WI38 (cell line): ENCODE measurements around the gene NTPCR.
"Not testable (repeated sequence)": the region's sequence is repeated elsewhere in the genome, so short reads cannot be mapped to it uniquely, and the experiment has no call there.

ENCODE experiments used
- H3K4me3 ChIP-seq: 2 replicates; pipeline ENCODE4 v1.5.1; 2011; ENCODE audit warnings: low read depth, mild to moderate bottlenecking, control low read depth, low read length
- TF ChIP-seq, protein P1 (sequence below): IDR thresholded peaks from 2 replicates; pipeline ENCODE4 v1.5.1; 2012; ENCODE audit warnings: low read depth, mild to moderate bottlenecking, control low read depth, low read length

The NTPCR gene

DNA sequence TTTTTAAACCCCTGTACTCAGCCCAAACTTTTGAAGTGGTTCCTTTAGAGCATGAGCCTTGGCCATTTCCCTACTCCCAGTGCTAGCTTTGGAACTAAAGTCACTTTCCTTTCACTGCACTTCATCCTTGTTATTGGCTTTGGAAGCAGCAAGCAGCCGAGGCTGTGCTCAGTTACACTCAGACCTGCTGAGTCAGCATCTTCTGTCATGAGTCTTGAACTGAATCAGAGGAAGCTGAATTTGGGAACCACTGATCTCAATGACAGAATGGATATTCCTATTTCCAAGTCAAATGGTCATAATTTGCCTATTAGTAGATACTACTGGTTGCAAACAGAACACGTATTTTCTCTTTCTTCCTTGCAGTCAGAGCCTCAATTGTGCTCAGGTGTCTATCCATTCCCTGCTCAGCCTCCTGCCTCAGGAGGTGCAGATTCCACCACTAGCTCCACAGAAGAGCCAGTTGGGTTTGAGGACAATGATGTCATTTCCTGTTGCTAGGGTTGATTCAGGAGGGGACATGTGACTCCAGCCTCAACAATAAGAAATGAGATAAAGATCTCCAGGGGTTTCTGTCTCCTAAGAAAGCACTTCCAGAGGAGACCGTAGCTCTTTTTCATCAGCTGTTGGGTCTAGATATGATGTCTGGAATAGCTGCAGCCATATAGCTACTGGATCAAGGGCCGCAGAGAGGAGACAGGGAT is 44.9 kb upstream of the NTPCR start:
- TF ChIP-seq, protein P1, sequence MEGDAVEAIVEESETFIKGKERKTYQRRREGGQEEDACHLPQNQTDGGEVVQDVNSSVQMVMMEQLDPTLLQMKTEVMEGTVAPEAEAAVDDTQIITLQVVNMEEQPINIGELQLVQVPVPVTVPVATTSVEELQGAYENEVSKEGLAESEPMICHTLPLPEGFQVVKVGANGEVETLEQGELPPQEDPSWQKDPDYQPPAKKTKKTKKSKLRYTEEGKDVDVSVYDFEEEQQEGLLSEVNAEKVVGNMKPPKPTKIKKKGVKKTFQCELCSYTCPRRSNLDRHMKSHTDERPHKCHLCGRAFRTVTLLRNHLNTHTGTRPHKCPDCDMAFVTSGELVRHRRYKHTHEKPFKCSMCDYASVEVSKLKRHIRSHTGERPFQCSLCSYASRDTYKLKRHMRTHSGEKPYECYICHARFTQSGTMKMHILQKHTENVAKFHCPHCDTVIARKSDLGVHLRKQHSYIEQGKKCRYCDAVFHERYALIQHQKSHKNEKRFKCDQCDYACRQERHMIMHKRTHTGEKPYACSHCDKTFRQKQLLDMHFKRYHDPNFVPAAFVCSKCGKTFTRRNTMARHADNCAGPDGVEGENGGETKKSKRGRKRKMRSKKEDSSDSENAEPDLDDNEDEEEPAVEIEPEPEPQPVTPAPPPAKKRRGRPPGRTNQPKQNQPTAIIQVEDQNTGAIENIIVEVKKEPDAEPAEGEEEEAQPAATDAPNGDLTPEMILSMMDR = no peak
- H3K4me3 ChIP-seq = no peak overlapping the region

DNA sequence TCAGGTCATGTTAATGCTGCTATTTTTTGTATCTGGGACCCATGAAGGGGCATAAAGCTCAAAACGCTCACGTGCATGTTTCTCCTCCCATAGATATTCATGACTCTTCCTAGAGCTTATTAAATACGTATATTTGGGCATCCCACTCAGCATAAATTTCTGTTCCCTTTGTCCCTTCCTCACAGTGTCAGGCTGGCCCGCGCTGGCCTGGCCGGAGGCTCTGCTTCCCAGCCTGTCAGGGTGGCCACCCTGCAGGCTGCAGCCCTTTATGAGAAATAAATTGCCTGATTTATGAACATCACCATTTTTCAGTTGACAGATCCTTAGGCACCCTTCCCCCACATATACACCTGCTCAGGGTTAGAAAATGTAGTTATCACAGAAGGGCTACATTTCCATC is 44.0 kb upstream of the NTPCR start:
- TF ChIP-seq, protein P1 = no peak
- H3K4me3 ChIP-seq = no peak overlapping the region

DNA sequence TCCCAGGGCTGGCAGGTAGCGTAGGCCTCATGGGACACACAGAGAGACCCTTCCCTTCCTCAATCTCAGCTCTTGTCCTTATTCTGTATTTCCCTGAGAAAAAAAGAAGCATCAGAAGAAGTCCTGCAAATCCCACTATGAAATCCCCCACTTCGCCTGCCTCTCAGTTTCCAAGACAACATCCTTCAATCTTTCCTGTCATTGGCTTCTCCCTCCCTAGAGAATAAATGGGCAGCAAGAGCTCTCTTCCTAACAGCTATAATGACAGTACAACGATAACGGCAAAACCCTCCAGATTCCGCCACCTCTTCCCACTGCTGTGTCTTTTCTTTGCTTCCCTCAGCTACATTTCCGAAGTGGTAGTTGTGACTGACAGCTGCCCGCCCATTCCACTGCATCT is 41.6 kb upstream of the NTPCR start:
- TF ChIP-seq, protein P1 = no peak
- no peak overlapping the region for H3K4me3 ChIP-seq

DNA sequence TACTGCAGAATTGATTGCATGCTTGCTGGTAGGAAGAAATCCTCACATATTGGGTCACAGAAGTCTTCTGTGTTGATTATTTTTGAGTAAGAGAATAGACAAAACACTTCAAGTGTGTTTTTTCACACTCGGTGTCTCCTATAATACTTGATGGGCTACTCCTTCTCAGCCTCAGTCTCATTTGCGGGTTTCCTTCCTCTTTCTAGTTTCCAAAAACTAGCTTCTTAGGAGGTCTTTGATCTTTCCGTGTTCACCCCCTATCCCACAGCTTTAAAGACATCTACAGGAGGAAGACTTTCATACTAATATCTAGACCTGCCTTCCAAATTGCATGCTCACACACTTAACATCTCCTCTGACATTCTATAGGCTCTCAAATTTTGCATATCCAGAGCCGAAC is 40.7 kb upstream of the NTPCR start:
- no peak overlapping the region for H3K4me3 ChIP-seq
- TF ChIP-seq, protein P1 = no peak

DNA sequence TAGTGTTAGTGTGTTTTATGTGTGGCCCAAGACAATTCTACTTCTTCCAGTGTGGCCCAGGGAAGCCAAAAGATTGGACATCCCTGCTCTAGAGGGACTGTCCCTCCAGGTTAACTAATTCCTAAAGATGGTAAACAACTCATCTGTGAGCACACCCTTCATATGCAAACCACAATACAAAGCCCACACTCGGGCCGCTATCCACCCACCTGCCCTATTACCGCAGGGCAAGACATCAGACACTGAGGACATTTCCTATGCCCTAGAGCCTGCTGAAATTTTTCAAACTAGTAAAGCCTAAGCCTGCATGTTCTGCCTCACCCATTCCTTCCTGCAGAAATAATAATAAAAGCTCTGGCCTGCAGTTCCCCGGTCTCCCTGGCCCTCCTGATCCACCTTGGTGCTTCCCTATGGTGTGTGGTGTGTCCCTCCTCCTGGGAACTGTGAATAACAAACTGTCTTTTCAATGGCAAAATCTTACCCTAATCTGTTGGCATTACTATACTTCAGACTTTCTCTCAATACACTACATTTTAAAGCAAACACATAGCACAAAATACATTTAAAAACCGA is 39.3 kb upstream of the NTPCR start:
- TF ChIP-seq, protein P1 = no peak
- H3K4me3 ChIP-seq = no peak overlapping the region

DNA sequence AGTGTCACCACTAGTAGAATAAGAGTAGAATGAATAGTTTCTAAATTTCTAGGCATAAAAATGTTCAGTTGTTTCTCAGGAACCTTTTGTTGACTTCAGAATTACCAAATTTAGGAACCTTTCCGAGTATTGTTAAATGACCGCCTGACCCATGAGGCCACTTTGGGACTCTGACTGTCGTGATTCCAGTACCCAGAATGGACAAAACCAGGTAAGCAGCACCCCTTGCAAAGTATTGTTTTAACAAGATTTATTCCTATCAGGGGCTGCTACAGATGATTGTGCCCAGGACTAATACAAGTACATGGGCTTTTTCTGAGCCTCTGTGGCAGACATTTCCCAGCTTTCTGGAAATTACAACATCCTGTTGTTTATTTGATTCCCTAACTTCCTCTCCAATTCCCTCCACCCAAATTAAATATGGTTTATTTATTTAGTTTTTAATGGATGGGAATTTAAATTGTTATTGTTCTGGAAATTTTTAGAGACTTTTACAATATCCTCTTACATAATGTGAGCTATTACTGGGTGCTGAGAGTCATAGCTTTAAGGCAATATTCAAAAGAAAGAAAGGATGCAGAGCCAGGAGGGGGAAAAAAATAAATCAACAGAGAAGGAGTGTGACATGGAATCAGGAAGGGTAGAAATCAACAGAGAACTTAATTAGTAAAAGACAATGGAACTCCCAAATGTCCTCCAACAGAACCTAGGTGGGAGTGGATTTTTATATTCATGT is 37.4 kb upstream of the NTPCR start:
- TF ChIP-seq, protein P1 = no peak
- H3K4me3 ChIP-seq = no peak overlapping the region

DNA sequence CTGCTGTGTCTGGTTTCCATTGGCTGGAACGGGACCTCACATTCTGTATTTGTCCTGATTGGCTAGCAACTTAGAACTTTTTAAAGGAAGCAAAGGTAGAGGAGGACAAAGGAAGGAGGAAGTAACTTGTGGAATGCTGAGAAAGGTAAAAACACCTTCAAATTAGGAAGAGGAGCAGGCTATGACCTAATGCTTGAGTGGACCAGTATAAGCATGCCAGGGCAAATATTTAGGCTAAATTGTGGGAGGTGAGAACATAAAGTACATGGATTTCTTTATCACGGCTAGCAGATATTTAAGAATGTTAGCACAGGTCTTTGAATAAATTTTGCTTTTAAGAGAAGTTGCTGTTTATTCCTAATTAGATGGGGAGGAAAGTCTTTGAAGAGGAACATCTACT is 36.1 kb upstream of the NTPCR start:
- H3K4me3 ChIP-seq = not testable (repeated sequence)
